GM18498 (cell line): ENCODE measurements around the gene NBEA.

Experiments used
- ATAC-seq: cut with Tn5 transposase; IDR thresholded peaks from one replicate; pipeline ENCODE4 v1.9.1; 2021; ENCODE audit warnings: mild to moderate bottlenecking, moderate library complexity; ENCODE audit not compliant: unreplicated experiment

Gene NBEA

DNA sequence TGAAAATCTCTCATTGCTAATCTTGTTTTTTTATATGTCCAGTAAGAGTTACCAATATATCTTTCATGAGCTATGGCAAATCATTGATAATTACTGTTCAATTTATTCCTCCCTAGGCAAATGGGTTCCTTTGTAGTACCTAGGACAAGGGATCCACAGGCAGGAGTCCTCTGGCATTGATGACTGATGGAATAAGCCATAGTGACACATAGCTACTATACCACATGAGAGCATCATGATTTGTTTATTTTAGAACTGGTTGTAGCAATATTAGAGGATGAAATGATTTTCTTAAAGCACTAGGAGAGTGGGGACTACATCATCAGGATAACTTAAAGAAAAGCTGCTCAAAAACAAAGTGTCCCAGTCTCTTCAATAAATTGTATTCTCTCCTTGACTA is 556.2 kb downstream of the NBEA start:
- ATAC-seq = no peak

DNA sequence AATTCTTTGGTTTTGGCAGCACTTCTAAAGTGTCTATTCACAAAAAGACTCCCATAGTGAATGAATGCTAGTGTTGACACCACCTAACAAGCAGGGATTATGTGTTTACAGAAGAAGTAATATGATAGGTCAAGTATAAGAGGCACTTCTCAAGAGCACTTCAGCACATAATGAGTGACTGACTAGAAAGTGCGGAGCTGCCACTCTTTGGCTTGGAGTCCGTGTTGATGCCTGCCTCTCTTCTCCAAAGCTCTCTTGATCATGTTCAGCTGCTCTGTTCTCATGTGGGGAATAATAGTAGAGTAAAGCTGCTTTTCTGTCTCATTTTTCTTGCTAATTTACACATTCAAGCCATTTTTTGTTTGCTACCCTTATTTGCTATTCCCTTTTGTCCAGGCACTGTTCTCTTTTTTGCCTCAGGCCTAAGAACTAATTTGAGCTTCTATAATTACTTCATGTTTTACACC is 557.2 kb downstream of the NBEA start:
- ATAC-seq = no peak

DNA sequence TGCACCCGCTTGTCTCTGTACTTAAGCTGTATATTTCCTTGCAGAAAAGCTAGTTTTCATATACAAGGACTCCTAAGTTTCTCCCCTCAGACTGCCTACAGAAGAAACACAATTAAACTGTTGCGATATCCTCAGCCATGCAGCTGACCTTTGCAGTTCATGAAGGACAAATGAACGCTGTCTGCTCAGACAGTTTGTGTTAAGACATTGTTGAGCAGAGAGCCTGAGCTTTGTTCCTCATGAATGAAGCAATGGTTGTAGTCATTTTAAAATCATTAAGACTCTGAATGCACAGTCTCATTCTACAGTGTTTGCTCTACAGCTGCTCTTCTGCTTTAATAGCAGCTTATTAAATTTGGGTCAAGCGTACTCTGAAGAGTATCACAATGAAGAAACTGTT is 557.6 kb downstream of the NBEA start:
- no peak for ATAC-seq

DNA sequence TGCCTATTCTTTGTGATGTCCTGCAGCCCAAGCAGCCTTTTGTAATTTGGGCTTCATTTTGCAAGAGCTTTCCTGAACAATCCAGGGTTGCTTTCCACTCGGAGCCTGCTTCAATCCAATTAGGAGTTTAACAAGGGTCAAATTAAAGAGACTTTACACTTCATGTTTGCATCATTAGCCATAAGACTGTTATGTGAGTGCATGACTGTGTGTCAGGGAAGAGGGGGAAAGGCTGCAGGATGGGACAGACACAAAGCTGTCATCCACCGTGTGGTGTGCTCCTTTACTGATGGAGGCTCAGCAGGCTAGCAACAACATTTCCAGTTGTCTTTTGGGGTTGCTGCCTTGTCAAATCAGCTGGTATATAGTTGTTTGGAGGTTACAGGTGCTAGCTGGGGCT is 558.1 kb downstream of the NBEA start:
- ATAC-seq = no peak

DNA sequence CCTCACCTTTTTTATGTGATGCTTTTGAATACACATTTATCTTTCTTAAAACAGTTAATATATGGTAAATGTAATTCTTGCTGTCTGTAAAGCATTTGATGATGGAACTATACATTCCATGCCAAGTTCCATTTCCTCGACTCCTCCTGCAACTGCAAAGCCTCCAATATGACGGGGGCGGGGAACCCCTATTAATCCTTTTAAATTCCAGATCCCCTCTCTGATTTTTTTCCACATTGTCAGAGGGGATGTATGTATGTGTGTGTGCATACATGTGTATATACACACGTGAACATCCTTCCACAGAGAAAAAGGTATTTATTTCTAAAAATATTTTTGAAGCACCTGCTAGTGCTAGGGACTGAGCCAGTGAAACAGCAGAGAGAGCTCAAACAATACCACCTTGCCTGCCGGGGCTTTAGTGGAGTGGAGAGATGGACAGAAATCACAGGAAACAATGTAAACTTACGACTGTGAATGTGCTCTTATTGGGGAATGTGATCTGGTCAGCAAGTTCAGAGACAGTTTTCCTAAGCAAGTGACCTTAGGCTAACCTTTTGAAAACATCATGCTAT is 559.7 kb downstream of the NBEA start:
- ATAC-seq = no peak

DNA sequence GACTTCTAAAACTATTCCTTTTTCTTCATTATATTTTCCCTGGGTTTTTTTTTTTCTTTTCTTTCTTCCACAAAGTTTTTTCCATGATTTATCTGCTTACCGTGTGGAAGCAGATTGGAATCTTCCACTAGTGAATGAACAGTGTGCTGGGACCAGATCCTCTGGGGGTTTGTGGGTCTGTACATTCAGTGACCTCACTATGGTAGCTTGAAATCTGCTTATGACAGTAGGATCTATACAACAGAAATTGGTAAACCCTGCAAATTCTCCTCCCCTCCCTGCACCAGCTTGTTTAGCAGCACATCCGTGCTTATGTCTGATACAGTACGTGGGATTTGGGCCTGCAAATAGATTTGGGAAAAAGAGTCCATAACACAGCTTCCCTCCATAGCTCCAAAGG is 560.4 kb downstream of the NBEA start:
- no peak for ATAC-seq

DNA sequence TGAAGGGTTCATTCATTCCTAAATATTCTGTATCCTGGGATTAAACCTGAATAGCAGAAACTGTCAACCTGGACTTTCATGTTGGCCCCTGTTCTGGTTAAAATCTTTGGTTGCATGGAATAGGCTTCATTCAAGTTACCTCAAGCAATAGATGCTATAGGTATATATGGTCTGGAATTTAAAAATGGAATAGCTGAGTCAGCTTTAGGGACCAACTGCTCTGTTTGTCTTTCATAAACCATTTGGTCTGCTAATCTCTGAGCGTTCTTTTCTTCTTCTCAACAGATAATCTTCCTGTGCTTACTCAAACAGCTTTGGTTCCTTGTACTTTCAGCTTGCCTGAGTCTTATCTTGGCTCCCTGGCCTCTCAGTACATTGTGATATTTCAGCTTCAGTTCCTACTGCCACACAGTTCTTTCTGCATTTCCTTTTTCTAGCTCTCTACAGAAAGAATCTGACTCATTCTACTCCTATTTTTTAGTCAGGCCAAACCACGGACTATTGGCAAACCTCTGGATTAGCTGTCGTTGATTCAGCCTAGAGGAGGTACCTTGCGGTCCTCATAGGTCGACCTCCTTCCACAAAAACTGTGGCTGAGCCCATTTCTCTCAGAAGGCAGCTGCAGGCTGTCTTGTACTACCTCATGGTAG is 570.3 kb downstream of the NBEA start:
- ATAC-seq = no peak

DNA sequence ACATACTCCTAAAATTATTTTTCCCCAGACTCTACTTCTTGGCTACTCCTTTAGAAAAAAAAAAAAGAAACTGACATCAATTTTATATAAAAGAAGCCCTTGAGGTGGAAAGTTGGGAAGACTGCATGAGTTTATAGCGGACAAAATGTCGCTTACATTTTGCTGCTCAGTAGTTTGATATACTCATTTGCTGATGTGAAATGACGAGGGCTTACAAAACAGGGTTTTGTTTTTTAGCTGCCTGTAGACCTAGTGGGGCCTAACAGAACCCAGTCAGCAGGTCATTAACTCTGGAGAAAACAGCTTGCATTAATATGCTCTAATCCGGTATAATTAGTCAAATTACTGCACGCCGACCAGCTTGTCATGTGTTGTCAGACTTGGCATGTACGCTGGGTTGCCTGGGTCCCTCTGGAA is 572.0 kb downstream of the NBEA start:
- no peak for ATAC-seq

DNA sequence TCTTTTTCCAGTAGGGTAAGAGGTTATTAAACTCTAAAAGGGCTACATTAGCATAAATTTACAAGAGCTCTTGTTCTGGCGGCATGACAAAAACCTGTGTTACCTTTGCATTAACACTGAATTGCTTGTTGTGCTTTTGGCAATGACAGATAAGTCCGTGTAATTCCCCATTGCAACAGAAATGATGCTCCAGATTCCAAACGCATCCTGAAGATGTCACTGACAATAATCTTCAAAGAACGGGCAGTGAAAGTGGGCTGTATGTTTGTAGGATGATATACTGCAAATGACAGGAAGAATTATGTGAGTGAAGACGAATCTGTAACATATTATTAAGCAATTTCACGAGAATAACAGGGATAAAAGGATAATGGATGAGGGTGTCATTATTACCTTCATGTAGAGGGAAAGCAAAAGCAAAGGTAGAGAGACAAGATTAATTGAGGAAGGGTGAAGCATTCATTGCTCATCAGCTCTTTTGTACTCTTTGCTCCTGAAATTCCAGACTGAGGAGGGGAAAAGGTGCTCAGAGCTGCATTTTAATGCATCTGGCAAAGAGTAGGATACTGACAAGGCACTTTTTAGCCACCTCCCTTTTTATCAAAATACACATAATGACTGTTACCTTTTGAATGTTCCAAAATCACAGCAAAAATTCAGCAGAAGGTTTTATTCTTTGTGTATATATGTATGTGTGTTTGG is 572.9 kb downstream of the NBEA start:
- no peak for ATAC-seq

DNA sequence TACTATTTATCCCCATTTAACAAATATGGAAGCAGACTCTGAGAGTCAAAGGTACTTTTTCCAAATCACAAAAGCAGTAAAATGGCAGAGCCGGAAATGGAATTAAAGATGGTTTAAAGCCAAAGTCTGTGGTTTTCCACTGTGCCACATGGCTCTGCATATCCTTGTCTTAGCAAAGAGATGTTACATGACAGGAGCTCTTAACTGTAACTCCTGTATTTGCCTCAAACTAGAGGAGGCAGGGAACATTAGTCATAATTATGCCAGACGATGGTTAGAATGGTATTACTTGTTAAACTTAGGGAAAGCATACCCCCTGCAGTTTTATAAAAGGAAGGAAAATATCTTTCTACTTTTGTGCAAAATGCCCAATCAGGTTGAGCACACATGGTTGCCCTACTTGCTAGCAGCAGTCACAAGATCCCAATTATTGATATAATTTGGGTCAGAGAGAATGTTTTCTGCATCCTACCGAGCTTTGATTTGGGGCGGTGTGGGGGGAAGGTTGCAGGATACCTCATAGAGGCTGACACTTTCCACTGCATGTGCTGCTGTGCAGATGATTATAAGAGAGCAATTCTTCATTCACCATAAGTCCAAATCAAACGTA is 576.4 kb downstream of the NBEA start:
- ATAC-seq = no peak

DNA sequence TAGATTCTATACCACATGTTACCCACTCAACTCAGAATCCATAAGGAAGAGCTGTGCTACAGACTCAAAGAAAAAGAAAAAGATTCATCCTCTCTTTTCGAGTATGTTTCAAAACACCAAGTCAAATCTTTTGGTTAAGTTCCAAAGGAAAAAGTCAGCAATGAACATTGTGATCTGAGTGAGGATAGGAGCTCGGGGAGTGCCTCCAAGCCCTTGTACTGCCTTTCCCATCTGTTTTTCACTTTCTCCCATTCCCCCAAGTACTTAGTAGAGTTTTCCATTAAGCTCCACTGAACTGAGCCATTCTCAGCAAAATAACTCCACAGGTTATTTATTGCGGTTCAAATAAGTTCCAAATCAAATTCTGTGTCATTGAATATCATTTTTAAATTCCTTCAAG is 582.1 kb downstream of the NBEA start:
- ATAC-seq = no peak

DNA sequence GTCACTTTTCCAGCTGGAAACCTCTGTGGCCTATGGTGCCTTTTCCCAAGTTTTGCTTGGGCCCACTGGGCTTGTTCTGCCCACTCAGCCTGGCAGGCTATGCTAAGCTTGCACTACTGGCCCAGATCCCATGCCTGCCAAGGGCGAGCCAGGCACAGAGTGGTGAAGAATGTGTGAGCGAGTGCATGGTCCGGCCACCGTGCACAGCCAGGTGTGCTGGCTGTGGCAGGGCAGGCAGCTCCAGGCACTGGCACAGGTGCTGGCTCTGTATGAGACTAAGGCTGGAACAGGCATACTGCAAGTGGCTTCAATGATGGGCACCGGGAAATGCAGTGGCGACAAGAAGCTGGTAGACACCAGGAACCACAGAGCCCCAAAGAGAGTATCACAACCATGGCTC is 584.5 kb downstream of the NBEA start:
- ATAC-seq = no peak

DNA sequence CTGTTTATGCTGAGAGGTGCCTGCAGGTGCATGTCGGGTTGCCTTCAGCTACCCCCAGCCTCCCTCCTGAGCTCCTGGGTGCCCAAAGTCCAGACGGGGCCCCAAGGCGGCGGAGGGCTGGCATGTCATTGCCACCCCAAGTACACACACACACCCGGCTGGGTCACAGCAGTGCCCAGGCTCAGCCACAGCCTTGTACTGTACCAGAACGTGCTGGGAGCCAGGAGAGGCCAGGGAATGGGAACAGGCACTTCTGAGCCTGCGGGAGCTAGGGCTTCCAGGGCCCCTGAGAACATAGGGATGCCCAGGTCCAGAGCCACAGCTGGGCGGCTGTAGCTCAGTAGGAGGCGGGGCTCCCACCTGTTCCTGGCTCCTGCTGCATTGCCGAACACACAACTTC is 585.4 kb downstream of the NBEA start:
- ATAC-seq = no peak

DNA sequence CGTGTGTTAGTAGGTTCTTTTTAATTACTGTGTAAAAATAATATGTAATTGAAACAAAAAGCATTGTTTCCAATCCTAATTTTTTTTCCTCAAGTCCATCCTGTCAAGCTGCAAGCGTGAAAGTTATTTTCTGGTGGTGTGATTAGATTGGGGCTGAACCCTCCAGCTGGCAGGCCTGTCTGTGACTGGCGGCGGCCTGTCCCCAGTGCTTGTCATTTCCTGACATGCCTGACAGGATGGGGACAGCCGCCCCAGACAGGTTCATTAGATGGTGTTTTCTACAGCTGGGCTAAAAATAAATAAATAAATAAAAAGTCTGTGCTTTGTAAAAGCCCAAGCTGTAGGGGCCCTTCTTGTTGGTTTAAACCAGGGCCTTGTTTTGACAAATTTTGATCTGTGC is 588.1 kb downstream of the NBEA start:
- ATAC-seq = no peak

DNA sequence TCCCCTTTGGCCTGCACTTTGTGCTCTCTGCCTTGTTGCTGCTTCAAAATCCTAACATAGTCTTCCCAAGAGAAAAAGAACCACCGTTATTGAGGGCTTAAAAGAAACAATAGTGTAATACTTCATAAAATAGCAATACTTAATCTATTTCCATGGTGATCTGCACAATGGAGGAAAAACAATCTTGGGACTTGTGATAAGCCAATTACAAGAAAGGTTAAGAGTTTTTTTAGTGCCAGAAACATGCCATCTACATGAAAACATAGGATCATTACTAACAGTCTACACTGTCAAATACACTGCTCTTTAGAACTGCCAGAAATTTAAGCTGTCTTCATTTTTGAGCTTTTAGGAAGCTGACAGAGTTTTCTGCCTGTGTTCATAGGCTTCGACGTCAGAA is 588.5 kb downstream of the NBEA start:
- ATAC-seq = no peak

DNA sequence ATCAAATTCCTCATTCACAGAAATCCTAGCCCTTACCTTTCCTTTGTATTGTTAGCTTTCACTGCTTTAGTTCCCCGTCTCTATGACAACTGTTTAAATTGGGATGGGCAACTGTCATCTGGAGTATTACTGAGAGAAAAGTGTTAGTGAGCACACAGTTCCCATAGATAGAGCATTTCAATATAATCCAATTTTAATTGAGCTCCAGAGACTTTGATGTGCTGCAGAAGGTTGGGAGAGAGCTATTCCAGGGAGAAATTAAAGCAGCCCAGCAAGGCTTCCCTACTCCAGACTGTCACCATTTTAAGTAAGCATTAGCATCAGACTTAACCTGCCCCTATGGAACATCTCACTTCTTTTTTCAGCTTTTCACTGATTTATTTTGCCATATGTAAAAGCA is 589.5 kb downstream of the NBEA start:
- no peak for ATAC-seq

DNA sequence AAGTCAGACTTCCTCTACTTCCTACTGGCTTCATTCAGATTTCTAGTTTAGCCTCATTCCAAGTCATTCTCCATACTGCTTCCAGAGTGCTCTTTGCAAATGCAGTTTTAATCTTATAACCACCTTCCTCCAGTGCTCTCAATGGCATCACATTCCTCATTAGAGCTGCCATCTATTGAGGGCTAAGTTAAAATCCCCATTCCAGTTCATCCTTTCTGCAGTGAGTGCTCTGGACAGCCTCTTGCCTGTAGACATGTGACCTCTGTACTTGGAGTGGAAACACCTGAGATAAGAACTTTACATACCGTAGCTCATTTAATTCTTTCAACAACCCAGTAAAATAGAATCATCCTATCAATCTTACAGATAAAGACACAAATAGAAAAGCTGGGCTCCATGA is 592.3 kb downstream of the NBEA start:
- no peak for ATAC-seq

DNA sequence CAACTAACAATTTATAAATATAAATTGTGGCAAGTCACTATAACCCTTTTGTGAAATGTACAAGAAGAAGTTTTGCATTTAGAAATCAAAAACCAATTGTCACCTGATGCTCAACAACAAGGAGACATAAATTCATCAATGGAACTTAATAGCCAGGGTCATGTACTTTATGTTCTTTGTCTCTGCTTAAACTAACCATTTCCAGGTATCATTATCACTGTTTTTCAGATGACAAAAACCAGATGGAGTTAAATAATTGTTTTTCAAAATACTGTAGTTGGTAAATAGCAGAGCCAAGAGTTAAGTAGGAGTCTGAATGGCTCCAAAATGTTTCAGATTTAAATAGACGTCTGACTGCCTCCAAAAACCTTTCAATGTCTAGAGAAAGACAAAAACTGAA is 606.7 kb downstream of the NBEA start:
- no peak for ATAC-seq

DNA sequence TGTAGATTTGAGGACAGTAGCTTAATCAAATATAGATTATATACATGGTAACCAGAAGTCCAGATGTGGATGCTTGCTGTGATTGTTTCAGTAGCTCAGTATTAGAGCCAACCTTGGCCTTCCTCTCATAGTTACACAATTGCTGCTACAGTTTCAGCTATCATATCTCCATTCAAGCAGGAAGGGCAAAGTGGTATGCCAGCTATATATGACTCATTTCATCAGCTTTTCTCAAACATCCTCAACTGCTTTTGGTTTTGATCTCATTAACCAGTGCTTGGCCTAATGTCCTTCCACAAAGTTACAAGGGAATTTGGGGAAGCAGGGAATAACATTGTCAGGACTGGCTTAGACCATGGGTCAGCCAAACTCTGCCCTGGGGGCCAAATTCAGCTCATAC is 607.4 kb downstream of the NBEA start:
- ATAC-seq = peak; percentile 88

DNA sequence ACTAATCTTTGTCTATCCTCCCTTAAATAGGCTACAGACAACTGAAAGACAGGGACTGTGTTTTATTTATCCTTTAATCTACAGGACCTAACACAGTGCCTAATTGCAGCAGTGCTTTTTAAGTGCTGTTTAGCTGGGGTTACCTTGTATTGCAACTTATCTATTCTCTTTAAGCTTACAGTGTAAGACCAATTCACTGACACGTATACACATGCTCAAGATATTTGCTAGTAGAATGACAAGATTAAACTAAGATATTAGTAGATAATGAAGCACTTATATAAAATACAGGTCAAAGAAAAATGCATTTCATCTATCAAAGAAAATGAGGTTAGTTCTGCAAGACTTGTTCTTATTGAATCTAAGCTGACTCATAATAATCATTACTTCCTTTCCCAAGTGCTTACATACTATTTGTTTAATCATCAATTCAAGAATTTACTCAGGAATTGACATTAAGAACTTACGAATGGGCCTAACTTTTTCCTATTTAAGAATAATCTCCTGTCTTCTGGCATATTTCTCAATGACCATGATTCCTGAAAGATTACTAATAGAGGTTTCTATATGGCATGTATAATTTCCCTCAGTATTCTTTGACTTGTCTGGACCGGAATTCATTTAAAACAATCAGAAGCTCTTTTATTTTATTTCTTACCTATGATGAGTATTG is 610.2 kb downstream of the NBEA start:
- ATAC-seq = no peak

DNA sequence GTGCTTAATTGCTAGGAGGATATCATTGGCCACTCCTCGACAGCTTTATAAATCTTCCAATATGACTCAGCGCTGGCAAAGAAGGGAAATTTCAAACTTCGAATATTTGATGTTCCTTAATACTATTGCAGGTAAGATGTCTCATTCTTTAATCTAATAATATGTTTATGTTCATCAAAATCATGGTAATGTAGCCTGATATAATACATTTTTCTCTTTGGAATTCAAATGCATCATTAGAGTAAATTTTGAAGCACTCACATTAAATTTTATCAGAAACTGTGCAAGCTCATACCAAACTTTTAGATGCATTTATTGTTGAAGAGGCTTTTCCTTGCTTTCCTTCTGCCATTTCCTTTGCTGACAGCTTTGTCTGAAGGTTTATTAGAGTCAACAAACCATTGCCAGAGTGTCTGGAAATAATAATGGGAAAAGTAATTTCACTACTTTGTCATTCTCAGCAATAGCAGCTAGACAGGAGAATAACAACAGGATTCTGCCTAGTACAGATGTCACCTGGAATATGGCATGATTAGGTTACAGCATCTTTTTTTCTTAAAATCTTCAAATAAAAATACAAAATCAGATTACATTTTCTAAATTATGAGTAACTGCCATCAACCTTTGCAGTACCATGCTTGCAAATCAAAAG is 613.0 kb downstream of the NBEA start:
- no peak for ATAC-seq
